K562 (cell line): ENCODE results near the gene AIF1. TPM values are rescaled to one million over a fixed set of nuclear protein-coding genes. Genes with fewer than 3 reads are reported as not detected.
A peak's percentile ranks its signal among the peaks of the same experiment; 100 is the strongest.

Experiments
- ATAC-seq: fragments of 200-7000 bp; cut with Tn5 transposase; 3 replicates; pipeline ENCODE4 v1.9.1; 2020; ENCODE audit warnings: moderate library complexity
- BruUV-seq: library from RNA; stranded (reverse); fragments of 400-500 nt; replicated peaks from 2 replicates; lab custom pipeline; 2021; lab: Mats Ljungman, UMichigan
- CTCF ChIA-PET: fragments of 300-600 bp; formaldehyde crosslinking; extraction: SDS; loops from one replicate; lab custom pipeline; 2021; ENCODE audit warnings: low intra/inter-chr PET ratio; lab: Yijun Ruan, JAX
- POLR2A ChIA-PET: fragments of 300-600, 350-650 bp; sonication (Branson Sonifier 250); formaldehyde crosslinking; extraction: SDS; loops from one replicate; lab custom pipeline; 2021; ENCODE audit warnings: antibody characterized with exemption, inconsistent platforms; lab: Yijun Ruan, JAX
- DNase-seq, 4 experiments: peaks; one replicate each; pipeline versions ENCODE4 v3.0.0 to v3.0.0-alpha.2; 2011 to 2018; ENCODE audit warnings: low spot score in 3 of 4, mixed read lengths in 3 of 4; ENCODE audit errors: extremely low read depth in 1 of 4
- FAIRE-seq: peaks from 2 replicates; lab custom pipeline; 2011; peaks lifted over from hg19 to GRCh38; lab: Jason Lieb, UNC
- H2AFZ ChIP-seq: 2 replicates; pipeline ENCODE4 v1.6.0; 2011; ENCODE audit warnings: low read depth, low read length, control low read depth, inconsistent platforms
- H3K27ac ChIP-seq: fragments of 200-600 bp; 3 replicates; pipeline ENCODE4 v1.8.0; 2011; ENCODE audit warnings: low read depth, mild to moderate bottlenecking, control low read depth, inconsistent platforms, low read length, moderate library complexity, mixed read lengths; ENCODE audit errors: extremely low read depth
- H3K27me3 ChIP-seq, 2 experiments: fragments of 300-600 bp in 1 of 2; 2 replicates in 1 of 2; 3 replicates in 1 of 2; pipeline versions ENCODE4 v1.6.0 to v1.8.0; 2011; ENCODE audit warnings: inconsistent platforms in 2 of 2, low read length in 2 of 2, mild to moderate bottlenecking in 1 of 2, mixed read lengths in 1 of 2, moderate library complexity in 1 of 2; ENCODE audit not compliant: control insufficient read depth in 2 of 2, insufficient read depth in 2 of 2
- H3K36me3 ChIP-seq: fragments of 300-600 bp; 3 replicates; pipeline ENCODE4 v1.8.0; 2011; ENCODE audit warnings: mild to moderate bottlenecking, low read length, inconsistent platforms; ENCODE audit not compliant: control insufficient read depth, insufficient read depth
- H3K4me1 ChIP-seq, 2 experiments: fragments of 200-600 bp in 1 of 2; replicated peaks in 1 of 2; 2 replicates in 1 of 2; 3 replicates in 1 of 2; pipeline versions ENCODE4 v1.5.1 to v1.8.0; 2011; ENCODE audit warnings: inconsistent platforms in 2 of 2, low read length in 2 of 2, mild to moderate bottlenecking in 1 of 2, mixed read lengths in 1 of 2, moderate library complexity in 1 of 2; ENCODE audit not compliant: control insufficient read depth in 2 of 2, insufficient read depth in 2 of 2
- H3K4me2 ChIP-seq: 2 replicates; pipeline ENCODE4 v1.6.1; 2011; ENCODE audit warnings: low read length, control low read depth, inconsistent platforms, mixed read lengths; ENCODE audit not compliant: insufficient read depth
- H3K4me3 ChIP-seq: fragments of 200-600 bp; sonication (generic), shearing (Covaris generic); 2 replicates; pipeline ENCODE4 v1.5.1; 2016; ENCODE audit warnings: control low read depth, inconsistent platforms
- H3K79me2 ChIP-seq: fragments of 200-600 bp; 3 replicates; pipeline ENCODE4 v1.8.0; 2011; ENCODE audit warnings: low read length, inconsistent platforms; ENCODE audit not compliant: control insufficient read depth, insufficient read depth
- H3K9ac ChIP-seq, 2 experiments: 2 replicates each; pipeline versions ENCODE4 v1.6.0 to v1.6.1; 2011; ENCODE audit warnings: low read depth in 2 of 2, low read length in 2 of 2, control low read depth in 1 of 2, inconsistent platforms in 1 of 2, mild to moderate bottlenecking in 1 of 2, mixed read lengths in 1 of 2; ENCODE audit not compliant: insufficient read depth in 1 of 2
- H3K9me1 ChIP-seq: one replicate; pipeline ENCODE4 v1.6.0; 2011; ENCODE audit warnings: inconsistent platforms, mild to moderate bottlenecking, low read length, moderate library complexity; ENCODE audit not compliant: control insufficient read depth, insufficient read depth
- H3K9me3 ChIP-seq: replicated peaks from 2 replicates; pipeline ENCODE4 v1.5.1; 2011; ENCODE audit warnings: low read depth, low read length, inconsistent platforms; ENCODE audit not compliant: control insufficient read depth, insufficient read depth
- H4K20me1 ChIP-seq: replicated peaks from 2 replicates; pipeline ENCODE4 v1.6.1; 2011; ENCODE audit warnings: low read length, inconsistent platforms, mixed read lengths; ENCODE audit not compliant: control insufficient read depth, insufficient read depth
- RFX1 ChIP-seq: fragments of 450-650 bp; IDR thresholded peaks from 2 replicates; pipeline ENCODE4 v1.6.1; 2016; ENCODE audit warnings: mild to moderate bottlenecking, moderate library complexity
- SOX6 ChIP-seq: fragments of 450-650 bp; IDR thresholded peaks from 2 replicates; pipeline ENCODE4 v1.6.1; 2014; ENCODE audit warnings: mild to moderate bottlenecking
- THAP7 ChIP-seq: fragments of 250-450 bp; sonication (Bioruptor Pico); IDR thresholded peaks from 2 replicates; pipeline ENCODE4 v1.5.0; 2021
- WGBS: fragments of 100-300 bp; shearing (Covaris generic); methylation state at CpG from one replicate; pipeline ENCODE4 v1.1.6; 2016; ENCODE audit warnings: low coverage, mixed read lengths; ENCODE audit not compliant: insufficient coverage; ENCODE audit errors: missing lambda C conversion rate; 5-methylcytosine and 5-hydroxymethylcytosine counted together
- in situ Hi-C: fragments of 300-500 bp; cut with MboI; formaldehyde crosslinking; loops from 4 replicates; pipeline ENCODE4 v1.15.0; 2018; ENCODE audit warnings: inconsistent platforms, mixed read lengths
- intact Hi-C: fragments of 100-400 bp; cut with micrococcal nuclease; formaldehyde crosslinking; loops from 2 replicates; pipeline ENCODE4 v1.14.2; 2022
- polyA plus RNA-seq, 8 experiments: library from polyadenylated mRNA; depleted of rRNA in 4 of 8; stranded (reverse) in 5 of 8; unstranded in 3 of 8; fragments of >200 nt; fragmentation: Nextera tagmentation in 2 of 8; fragmentation: Illumina TruSeq in 1 of 8; extraction: Ambion mirVana in 2 of 8; extraction: Trizol in 1 of 8; gene quantifications; 2 replicates each; pipeline versions ENCODE4 v1.2.1 to v1.2.3, GENCODE V29; 2011 to 2014; ENCODE audit warnings: inconsistent platforms in 1 of 8, missing spikeins in 1 of 8
- total RNA-seq, 7 experiments: library from RNA; depleted of rRNA in 6 of 7; stranded (reverse); fragments of >200 nt in 6 of 7; fragmentation: Illumina TruSeq in 2 of 7; extraction: Trizol in 2 of 7; gene quantifications; 2 replicates each; pipeline versions ENCODE4 v1.2.1 to v1.2.3, GENCODE V29; 2011 to 2021; ENCODE audit warnings: low replicate concordance in 1 of 7

AIF1 gene
- total and polyA plus RNA-seq, 9 of the 15 experiments (the other 6 are each of a cell fraction or from before 2014, with no cell fraction given), result 9.4 to 33.4 (median 19.4) TPM

GRCh38 chr6:31597006-31597405, 18.0 kb upstream of the AIF1 start (continued):
- no peak for TF ChIP-seq RFX1

- no peak overlapping the region for H3K9ac ChIP-seq
- FAIRE-seq, result no peak
- no peaks in the 10 kb centered on the region for H3K27me3 ChIP-seq
- H2AFZ ChIP-seq, result peak overlapping the region; percentile 13; the same call in 1 of the 2 replicates
- ATAC-seq, result no peak
- 29% methylated on average over 1 of the region's 1 CpG for WGBS
- POLR2A ChIA-PET, result interaction anchor here (0.6 to 1.4 kb wide), 6 partner anchors 20 to 1664 kb away, joined by 3 to 5 read pairs (median 3); partner anchors contain the start of genes ABHD16A, DDX39B, RPS18 and VPS52
- H3K9me1 ChIP-seq, result no peaks in the 10 kb centered on the region
- H4K20me1 ChIP-seq, result no peaks in the 10 kb centered on the region
- no peaks in the 10 kb centered on the region for H3K79me2 ChIP-seq
- BruUV-seq, result no TSS peak
- in situ Hi-C loops (no loop called here), intact Hi-C loops (no loop called here)
- CTCF ChIA-PET, result no interaction called here
- DNase-seq, result no peak
- no peaks in the 10 kb centered on the region for H3K9me3 ChIP-seq
- TF ChIP-seq THAP7 (CRISPR knock-in tag), result no peak
- peak; percentile 59; the same call in 1 of the 2 replicates for TF ChIP-seq SOX6
- no peak overlapping the region for H3K4me3 ChIP-seq
- H3K4me1 ChIP-seq, result peaks cover 8 to 14% of the 10 kb centered on the region in 2 experiments; a peak in 4 of 5 replicates
- no peak overlapping the region for H3K4me2 ChIP-seq
- no peaks in the 10 kb centered on the region for H3K36me3 ChIP-seq
- no peak overlapping the region for H3K27ac ChIP-seq
Measured at GRCh38 chr6:31607317-31607716, 7.7 kb upstream of the AIF1 start.
